Cardiac muscle cell (in vitro differentiated cells and primary cell): ENCODE data around the gene SLC25A20. TPM values are rescaled to one million over a fixed set of nuclear protein-coding genes. Genes with fewer than 3 reads are reported as not detected.

Experiments used
- DNase-seq, 2 donors: peaks; one replicate each; pipeline versions ENCODE4 v3.0.0 to v3.0.0-alpha.2; 2010 to 2017; ENCODE audit warnings: low read depth in 1 of 2, low spot score in 1 of 2
- H3K27ac ChIP-seq: fragments of 200-600 bp; sonication (generic); 2 replicates; pipeline ENCODE4 v1.5.1; 2016
- H3K27me3 ChIP-seq: fragments of 200-600 bp; sonication (generic); 2 replicates; pipeline ENCODE4 v1.6.0; 2016; ENCODE audit warnings: control low read depth
- H3K36me3 ChIP-seq: fragments of 200-600 bp; sonication (generic); 2 replicates; pipeline ENCODE4 v1.5.1; 2016; ENCODE audit warnings: control low read depth
- H3K4me1 ChIP-seq: fragments of 200-600 bp; sonication (generic); 2 replicates; pipeline ENCODE4 v1.8.1; 2017; ENCODE audit warnings: low read depth, mild to moderate bottlenecking, mixed run types
- H3K4me3 ChIP-seq: fragments of 200-600 bp; sonication (generic); 2 replicates; pipeline ENCODE4 v1.5.1; 2016; ENCODE audit warnings: mild to moderate bottlenecking
- H3K9me3 ChIP-seq: fragments of 200-600 bp; sonication (generic); 2 replicates; pipeline ENCODE4 v1.5.1; 2017; ENCODE audit warnings: low read depth, mild to moderate bottlenecking, control low read depth
- polyA plus RNA-seq: library from polyadenylated mRNA; unstranded; fragments of >200 nt; fragmentation: Nextera tagmentation; extraction: Ambion mirVana; gene quantifications from 2 replicates; pipeline ENCODE4 v1.2.1, GENCODE V29; 2016
- total RNA-seq: library from RNA; depleted of rRNA; stranded (reverse); fragments of >200 nt; gene quantifications from 2 replicates; pipeline ENCODE4 v1.2.3, GENCODE V29; 2016
- TF ChIP-seq, protein P1 (sequence below): IDR thresholded peaks from 2 replicates; pipeline ENCODE4 v1.5.1; 2012; ENCODE audit warnings: low read depth, mild to moderate bottlenecking, low read length

SLC25A20 gene, protein sequence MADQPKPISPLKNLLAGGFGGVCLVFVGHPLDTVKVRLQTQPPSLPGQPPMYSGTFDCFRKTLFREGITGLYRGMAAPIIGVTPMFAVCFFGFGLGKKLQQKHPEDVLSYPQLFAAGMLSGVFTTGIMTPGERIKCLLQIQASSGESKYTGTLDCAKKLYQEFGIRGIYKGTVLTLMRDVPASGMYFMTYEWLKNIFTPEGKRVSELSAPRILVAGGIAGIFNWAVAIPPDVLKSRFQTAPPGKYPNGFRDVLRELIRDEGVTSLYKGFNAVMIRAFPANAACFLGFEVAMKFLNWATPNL
- total RNA-seq (20.9 and 25.1 TPM in 2 replicates), polyA plus RNA-seq (24.0 and 28.2 TPM in 2 replicates)

GRCh38 chr3:48898383-48899234 lies at the start of gene SLC25A20:
SLC25A20 (minus strand) TSS chr3:48898882; CDS start chr3:48898794, 88 bp downstream.
- Histone ChIP-seq H3K4me1 (peaks cover 12% of the 10 kb centered on the region), H3K27ac (peak within 1 kb of the TSS; percentile 24), H3K9me3 (no peaks in the 10 kb centered on the region), H3K4me3 (peak within 1 kb of the TSS; percentile 49), H3K36me3 (no peaks in the 10 kb centered on the region), H3K27me3 (no peaks in the 10 kb centered on the region)
- DNase-seq = peak; percentile 90 to 91
- TF ChIP-seq, protein P1, sequence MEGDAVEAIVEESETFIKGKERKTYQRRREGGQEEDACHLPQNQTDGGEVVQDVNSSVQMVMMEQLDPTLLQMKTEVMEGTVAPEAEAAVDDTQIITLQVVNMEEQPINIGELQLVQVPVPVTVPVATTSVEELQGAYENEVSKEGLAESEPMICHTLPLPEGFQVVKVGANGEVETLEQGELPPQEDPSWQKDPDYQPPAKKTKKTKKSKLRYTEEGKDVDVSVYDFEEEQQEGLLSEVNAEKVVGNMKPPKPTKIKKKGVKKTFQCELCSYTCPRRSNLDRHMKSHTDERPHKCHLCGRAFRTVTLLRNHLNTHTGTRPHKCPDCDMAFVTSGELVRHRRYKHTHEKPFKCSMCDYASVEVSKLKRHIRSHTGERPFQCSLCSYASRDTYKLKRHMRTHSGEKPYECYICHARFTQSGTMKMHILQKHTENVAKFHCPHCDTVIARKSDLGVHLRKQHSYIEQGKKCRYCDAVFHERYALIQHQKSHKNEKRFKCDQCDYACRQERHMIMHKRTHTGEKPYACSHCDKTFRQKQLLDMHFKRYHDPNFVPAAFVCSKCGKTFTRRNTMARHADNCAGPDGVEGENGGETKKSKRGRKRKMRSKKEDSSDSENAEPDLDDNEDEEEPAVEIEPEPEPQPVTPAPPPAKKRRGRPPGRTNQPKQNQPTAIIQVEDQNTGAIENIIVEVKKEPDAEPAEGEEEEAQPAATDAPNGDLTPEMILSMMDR = no peak

DNA sequence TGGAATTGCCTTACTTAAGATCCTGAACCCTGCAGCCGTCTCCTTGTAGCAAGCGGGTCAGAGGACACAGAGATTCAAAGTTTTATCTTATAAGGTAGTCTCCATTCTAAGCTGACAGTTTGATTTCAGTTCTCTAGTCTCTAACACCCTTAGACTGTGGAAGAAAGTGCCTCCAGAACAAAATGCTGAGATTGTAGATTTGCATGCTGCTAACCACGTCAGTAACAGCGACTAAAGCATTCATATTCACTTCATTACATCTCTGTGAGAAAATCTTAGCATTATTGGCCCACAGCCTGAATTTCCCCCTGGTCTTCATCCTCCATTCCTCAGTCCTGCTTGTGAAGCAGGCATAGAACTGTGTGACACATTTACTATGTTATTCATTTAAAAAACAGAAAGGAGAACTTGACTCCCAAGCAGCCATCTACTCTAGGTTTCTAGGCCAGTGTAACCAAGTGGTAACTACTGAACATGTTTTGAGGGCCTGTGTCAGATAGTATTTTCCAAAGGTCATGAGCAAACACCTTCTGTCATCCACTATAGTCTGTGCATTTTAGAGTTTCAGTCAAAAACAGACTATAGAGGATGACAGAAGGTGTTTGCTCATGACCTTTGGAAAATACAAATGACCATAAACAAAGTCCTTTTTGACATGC lies 47.3 kb upstream of the SLC25A20 start:
- TF ChIP-seq, protein P1 = no peak
- H3K36me3 ChIP-seq = no peaks in the 10 kb centered on the region
- no peak for DNase-seq
- peak overlapping the region; percentile 83 for H3K27ac ChIP-seq
- peaks cover 22% of the 10 kb centered on the region for H3K4me1 ChIP-seq
- no peaks in the 10 kb centered on the region for H3K27me3 ChIP-seq
- no peak overlapping the region for H3K4me3 ChIP-seq
- H3K9me3 ChIP-seq = no peaks in the 10 kb centered on the region

DNA sequence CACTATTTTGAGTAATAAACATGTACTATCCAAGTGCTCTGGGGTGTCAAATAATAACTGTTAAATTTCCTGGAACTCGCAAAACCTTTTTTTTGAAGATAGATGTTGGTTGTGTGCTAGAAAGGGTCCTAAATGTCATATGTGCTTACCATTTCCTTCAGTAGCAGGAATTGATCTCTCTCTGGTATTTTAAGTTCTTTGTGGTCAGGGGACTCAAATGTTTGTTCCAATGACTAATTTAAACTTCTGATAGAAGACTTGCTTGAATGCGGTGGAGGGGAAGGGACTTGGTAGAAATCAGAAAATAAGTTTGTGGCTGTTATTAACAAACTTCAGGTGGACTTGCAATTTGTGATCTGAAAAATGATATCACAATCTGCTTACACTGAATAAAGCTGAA lies 46.8 kb upstream of the SLC25A20 start:
- TF ChIP-seq, protein P1 = no peak
- Histone ChIP-seq H3K9me3 (no peaks in the 10 kb centered on the region), H3K27me3 (no peaks in the 10 kb centered on the region), H3K36me3 (no peaks in the 10 kb centered on the region), H3K4me3 (no peak overlapping the region), H3K27ac (peak overlapping the region; percentile 83), H3K4me1 (peaks cover 22% of the 10 kb centered on the region)
- no peak for DNase-seq

DNA sequence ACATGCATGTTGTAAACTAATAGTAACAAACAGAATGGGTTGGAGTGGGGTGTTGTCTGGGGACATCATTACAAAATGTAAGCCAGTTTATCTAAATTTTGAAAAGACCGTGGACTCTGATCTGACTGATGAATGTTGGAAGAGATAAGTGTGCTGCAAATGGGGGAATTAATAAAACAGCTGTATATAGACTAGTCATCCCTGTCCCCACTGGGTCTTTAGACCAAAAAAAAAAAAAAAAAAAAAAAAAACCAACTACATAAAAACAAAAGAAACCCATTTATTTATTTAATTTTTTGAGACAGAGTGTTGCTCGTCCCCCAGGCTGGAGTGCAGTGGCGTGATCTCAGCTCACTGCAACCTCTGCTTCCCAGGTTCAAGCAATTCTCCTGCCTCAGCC lies 40.0 kb upstream of the SLC25A20 start:
- TF ChIP-seq, protein P1 = no peak
- Histone ChIP-seq H3K9me3 (no peaks in the 10 kb centered on the region), H3K27me3 (no peaks in the 10 kb centered on the region), H3K4me1 (no peaks in the 10 kb centered on the region), H3K4me3 (no peak overlapping the region), H3K36me3 (peaks cover 2% of the 10 kb centered on the region), H3K27ac (no peak overlapping the region)
- DNase-seq = no peak

GRCh38 chr3:48938156-48938555 lies 39.5 kb upstream of the SLC25A20 start:
- H3K4me3 ChIP-seq = no peak overlapping the region

More at GRCh38 chr3:48938156-48938555, 39.5 kb upstream of the SLC25A20 start:
- Histone ChIP-seq H3K36me3 (peaks cover 3% of the 10 kb centered on the region), H3K27me3 (no peaks in the 10 kb centered on the region), H3K9me3 (no peaks in the 10 kb centered on the region), H3K27ac (no peak overlapping the region), H3K4me1 (no peaks in the 10 kb centered on the region)
- DNase-seq = no peak
- TF ChIP-seq, protein P1 = no peak
